Measurements from ENCODE around the gene ZNF708.
A peak's percentile ranks its signal among the peaks of the same experiment; 100 is the strongest.
"Not testable (repeated sequence)": the region's sequence is repeated elsewhere in the genome, so short reads cannot be mapped to it uniquely, and the experiment has no call there.

The ZNF708 gene

GRCh38 chr19:21328885-21329605 lies at the start of gene ZNF708:
ZNF708 (minus strand) TSS chr19:21329410; CDS start chr19:21329212, 198 bp downstream.
- DNase-seq = peak; percentile 76

- DNase-seq = no peak
These were observed 33.1 kb upstream of the ZNF708 start for GRCh38 chr19:21362291-21362690.

GRCh38 chr19:21358768-21359451 lies 29.7 kb upstream of the ZNF708 start, which contains the start of gene ZNF738:
ZNF738 (plus strand) TSS chr19:21359000; CDS start chr19:21359141, 141 bp downstream.
- peak; percentile 91 for DNase-seq

GRCh38 chr19:21352830-21353229 lies 23.6 kb upstream of the ZNF708 start:
- DNase-seq = no peak

- not testable (repeated sequence) for DNase-seq
These were observed 15.6 kb upstream of the ZNF708 start for GRCh38 chr19:21344841-21345240.

GRCh38 chr19:21335721-21336120 lies 6.5 kb upstream of the ZNF708 start:
- no peak for DNase-seq

GRCh38 chr19:21328406-21328805 lies 804 bp downstream of the ZNF708 start:
- DNase-seq = no peak

GRCh38 chr19:21326169-21326568 lies 3.0 kb downstream of the ZNF708 start:
- no peak for DNase-seq

GRCh38 chr19:21323000-21323399 lies 6.2 kb downstream of the ZNF708 start:
- no peak for DNase-seq

- no peak for DNase-seq
These were observed 6.7 kb downstream of the ZNF708 start for GRCh38 chr19:21322528-21322927.

- no peak for DNase-seq
These were observed 7.2 kb downstream of the ZNF708 start for GRCh38 chr19:21321996-21322395.

GRCh38 chr19:21321134-21321533 lies 8.1 kb downstream of the ZNF708 start:
- no peak for DNase-seq

GRCh38 chr19:21317821-21318220 lies 11.4 kb downstream of the ZNF708 start:
- DNase-seq = no peak

GRCh38 chr19:21314676-21315075 lies 14.5 kb downstream of the ZNF708 start:
- no peak for DNase-seq

- DNase-seq = not testable (repeated sequence)
These were observed 16.4 kb downstream of the ZNF708 start for GRCh38 chr19:21312807-21313206.

- DNase-seq = no peak
These were observed 20.4 kb downstream of the ZNF708 start for GRCh38 chr19:21308773-21309172.

GRCh38 chr19:21306881-21307479 lies 22.2 kb downstream of the ZNF708 start:
- not testable (repeated sequence) for DNase-seq

- not testable (repeated sequence) for DNase-seq
These were observed 35.4 kb downstream of the ZNF708 start for GRCh38 chr19:21293768-21294167.

GRCh38 chr19:21269813-21270212 lies 59.4 kb downstream of the ZNF708 start:
- DNase-seq = no peak

GRCh38 chr19:21264891-21265290 lies 64.3 kb downstream of the ZNF708 start:
- DNase-seq = no peak

- DNase-seq = no peak
These were observed 64.8 kb downstream of the ZNF708 start for GRCh38 chr19:21264416-21264815.

- DNase-seq = not testable (repeated sequence)
These were observed 68.3 kb downstream of the ZNF708 start for GRCh38 chr19:21260848-21261381.

GRCh38 chr19:21260164-21260847 lies 68.9 kb downstream of the ZNF708 start:
- no peak for DNase-seq
